Osteocyte (in vitro differentiated cells): ENCODE results near the gene GABRA5. TPM values are rescaled to one million over a fixed set of nuclear protein-coding genes. Genes with fewer than 3 reads are reported as not detected.

Source experiments
- DNase-seq: peaks from one replicate; pipeline ENCODE4 v3.0.0; 2021; ENCODE audit warnings: mixed read lengths; ENCODE audit not compliant: unreplicated experiment; ENCODE audit errors: extremely low spot score
- H3K27ac Mint-ChIP-seq: one replicate; pipeline ENCODE4 v1.8.0; 2021; ENCODE audit warnings: mild to moderate bottlenecking, mixed read lengths; ENCODE audit not compliant: unreplicated experiment
- H3K27me3 Mint-ChIP-seq: one replicate; pipeline ENCODE4 v1.8.0; 2021; ENCODE audit warnings: mixed read lengths; ENCODE audit not compliant: unreplicated experiment
- H3K36me3 Mint-ChIP-seq: one replicate; pipeline ENCODE4 v1.8.0; 2021; ENCODE audit warnings: mixed read lengths; ENCODE audit not compliant: unreplicated experiment
- H3K4me1 Mint-ChIP-seq: one replicate; pipeline ENCODE4 v1.8.0; 2021; ENCODE audit warnings: mixed read lengths; ENCODE audit not compliant: unreplicated experiment
- H3K4me3 Mint-ChIP-seq: one replicate; pipeline ENCODE4 v1.8.0; 2021; ENCODE audit warnings: mild to moderate bottlenecking, moderate library complexity, mixed read lengths; ENCODE audit not compliant: unreplicated experiment
- H3K9me3 Mint-ChIP-seq: one replicate; pipeline ENCODE4 v1.8.0; 2021; ENCODE audit warnings: mixed read lengths; ENCODE audit not compliant: unreplicated experiment
- CTCF ChIP-seq: fragments of 200-600 bp; sonication (generic); IDR thresholded peaks from 2 replicates; pipeline ENCODE4 v1.5.0; 2021; ENCODE audit warnings: antibody characterized with exemption, mild to moderate bottlenecking, moderate library complexity
- total RNA-seq: library from RNA; stranded (reverse); gene quantifications from 2 replicates; pipeline ENCODE4 v1.2.1, GENCODE V29; 2021

GABRA5 gene
- total RNA-seq, 1 donor from 2014 or later: not detected

- no peaks in the 10 kb centered on the region for H3K4me1 Mint-ChIP-seq
- H3K4me3 Mint-ChIP-seq: no peak overlapping the region
- no peak overlapping the region for H3K27ac Mint-ChIP-seq
- no peaks in the 10 kb centered on the region for H3K9me3 Mint-ChIP-seq
- no peak for TF ChIP-seq CTCF
- H3K36me3 Mint-ChIP-seq: no peaks in the 10 kb centered on the region
- peaks cover 28% of the 10 kb centered on the region for H3K27me3 Mint-ChIP-seq
- DNase-seq: no peak
Measured at GRCh38 chr15:26875476-26875850, 8.6 kb downstream of the GABRA5 start.

- Mint-ChIP-seq H3K27ac (no peak overlapping the region), H3K36me3 (no peaks in the 10 kb centered on the region), H3K4me3 (no peak overlapping the region), H3K9me3 (no peaks in the 10 kb centered on the region), H3K27me3 (peaks cover 15% of the 10 kb centered on the region), H3K4me1 (no peaks in the 10 kb centered on the region)
- no peak for TF ChIP-seq CTCF
- no peak for DNase-seq
Measured at GRCh38 chr15:26877831-26878230, 11.0 kb downstream of the GABRA5 start.

GRCh38 chr15:26879706-26880105 lies 12.8 kb downstream of the GABRA5 start:
- Mint-ChIP-seq H3K27ac (no peak overlapping the region), H3K36me3 (no peaks in the 10 kb centered on the region), H3K4me1 (no peaks in the 10 kb centered on the region), H3K4me3 (no peak overlapping the region), H3K9me3 (no peaks in the 10 kb centered on the region), H3K27me3 (peaks cover 4% of the 10 kb centered on the region)
- DNase-seq: no peak
- no peak for TF ChIP-seq CTCF

GRCh38 chr15:26882112-26882511 lies 15.2 kb downstream of the GABRA5 start:
- TF ChIP-seq CTCF: no peak

GRCh38 chr15:26882616-26883365 lies 15.9 kb downstream of the GABRA5 start:
- no peak for DNase-seq
- Mint-ChIP-seq H3K36me3 (no peaks in the 10 kb centered on the region), H3K4me3 (no peak overlapping the region), H3K27me3 (peaks cover 4% of the 10 kb centered on the region), H3K9me3 (no peaks in the 10 kb centered on the region), H3K4me1 (no peaks in the 10 kb centered on the region), H3K27ac (no peak overlapping the region)
- no peak for TF ChIP-seq CTCF

More at GRCh38 chr15:26882112-26882511, 15.2 kb downstream of the GABRA5 start:
- Mint-ChIP-seq H3K27ac (no peak overlapping the region), H3K36me3 (no peaks in the 10 kb centered on the region), H3K4me3 (no peak overlapping the region), H3K9me3 (no peaks in the 10 kb centered on the region), H3K4me1 (no peaks in the 10 kb centered on the region), H3K27me3 (peaks cover 4% of the 10 kb centered on the region)
- DNase-seq: no peak
